ENCODE results near the gene ARHGEF3.

Gene ARHGEF3, protein sequence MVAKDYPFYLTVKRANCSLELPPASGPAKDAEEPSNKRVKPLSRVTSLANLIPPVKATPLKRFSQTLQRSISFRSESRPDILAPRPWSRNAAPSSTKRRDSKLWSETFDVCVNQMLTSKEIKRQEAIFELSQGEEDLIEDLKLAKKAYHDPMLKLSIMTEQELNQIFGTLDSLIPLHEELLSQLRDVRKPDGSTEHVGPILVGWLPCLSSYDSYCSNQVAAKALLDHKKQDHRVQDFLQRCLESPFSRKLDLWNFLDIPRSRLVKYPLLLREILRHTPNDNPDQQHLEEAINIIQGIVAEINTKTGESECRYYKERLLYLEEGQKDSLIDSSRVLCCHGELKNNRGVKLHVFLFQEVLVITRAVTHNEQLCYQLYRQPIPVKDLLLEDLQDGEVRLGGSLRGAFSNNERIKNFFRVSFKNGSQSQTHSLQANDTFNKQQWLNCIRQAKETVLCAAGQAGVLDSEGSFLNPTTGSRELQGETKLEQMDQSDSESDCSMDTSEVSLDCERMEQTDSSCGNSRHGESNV

DNA sequence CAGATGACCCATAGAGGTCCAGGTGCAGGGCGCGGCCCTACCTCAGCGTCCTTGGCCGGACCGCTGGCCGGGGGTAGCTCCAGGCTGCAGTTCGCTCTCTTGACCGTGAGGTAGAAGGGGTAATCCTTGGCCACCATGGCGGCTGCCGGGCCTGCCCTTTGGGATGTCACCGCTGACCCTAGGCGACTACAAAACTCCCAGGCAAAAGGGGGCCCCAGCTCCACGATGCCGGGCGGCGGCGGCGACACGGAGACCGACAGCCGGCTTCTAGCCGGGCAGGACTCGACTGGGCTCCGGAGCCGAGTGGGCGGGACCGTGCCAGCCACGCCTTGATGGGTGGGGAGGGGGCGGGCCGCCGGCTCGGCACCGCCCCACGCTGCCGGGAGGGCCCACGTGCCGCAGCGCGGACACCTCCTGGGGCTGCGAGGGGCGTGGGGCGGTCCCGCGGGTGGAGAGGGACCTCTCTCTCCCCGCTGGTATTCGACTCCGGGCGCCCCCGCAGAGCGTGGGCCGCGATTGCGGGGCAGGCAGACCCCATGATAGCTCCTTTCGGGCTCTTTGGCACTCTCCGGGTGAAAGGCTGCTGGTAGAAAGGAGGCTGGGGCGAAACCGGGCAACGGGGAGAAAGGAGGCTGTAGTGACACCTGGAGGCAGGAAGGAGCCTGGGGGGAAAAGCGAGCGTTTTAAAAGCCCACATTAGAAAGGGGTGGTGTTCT lies at the start of gene ARHGEF3:
TSS of gene ARHGEF3 (minus strand) at position 288 of the 716 bp plus-strand sequence. CDS start at position 137, 151 bp downstream.
- peak; percentile 83 for DNase-seq

DNA sequence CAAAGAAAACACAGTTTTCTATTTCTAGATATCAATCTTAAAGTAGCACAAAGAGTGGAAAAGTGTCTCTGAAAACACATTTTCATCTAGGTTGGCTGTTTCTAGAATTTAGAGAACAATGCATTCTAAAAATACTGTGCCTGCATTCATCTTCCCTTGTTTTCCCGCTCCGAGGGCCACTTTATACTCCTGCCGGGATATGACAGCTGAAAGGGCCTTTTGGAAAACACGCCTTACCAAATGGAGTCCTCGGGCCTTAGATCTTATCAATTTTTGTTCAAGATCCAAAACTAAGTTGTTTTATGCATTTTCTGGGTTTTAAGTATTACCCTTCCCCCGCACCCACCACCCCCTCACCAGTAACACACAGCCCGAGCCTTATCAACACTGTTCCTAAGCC lies 47.9 kb upstream of the ARHGEF3 start:
- no peak for DNase-seq

DNA sequence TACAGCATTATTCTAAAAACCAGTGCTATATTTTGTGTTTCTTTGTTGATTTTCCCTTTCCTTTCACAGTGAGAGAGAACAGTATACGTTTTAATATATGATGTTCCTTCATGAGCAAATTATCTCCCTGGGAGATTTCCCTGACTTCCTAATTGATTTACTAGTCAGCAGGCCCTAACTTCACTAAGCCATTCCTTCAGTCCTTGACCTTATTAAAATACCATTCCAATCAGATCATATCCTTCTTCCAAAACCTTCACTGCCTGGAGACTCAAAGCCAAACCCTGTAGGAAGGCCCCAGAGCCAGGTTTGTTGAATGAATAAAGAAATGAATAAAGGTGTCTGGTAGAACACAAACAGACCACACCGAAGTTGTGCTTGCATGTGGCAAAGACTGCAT lies 43.8 kb upstream of the ARHGEF3 start:
- no peak for DNase-seq

DNA sequence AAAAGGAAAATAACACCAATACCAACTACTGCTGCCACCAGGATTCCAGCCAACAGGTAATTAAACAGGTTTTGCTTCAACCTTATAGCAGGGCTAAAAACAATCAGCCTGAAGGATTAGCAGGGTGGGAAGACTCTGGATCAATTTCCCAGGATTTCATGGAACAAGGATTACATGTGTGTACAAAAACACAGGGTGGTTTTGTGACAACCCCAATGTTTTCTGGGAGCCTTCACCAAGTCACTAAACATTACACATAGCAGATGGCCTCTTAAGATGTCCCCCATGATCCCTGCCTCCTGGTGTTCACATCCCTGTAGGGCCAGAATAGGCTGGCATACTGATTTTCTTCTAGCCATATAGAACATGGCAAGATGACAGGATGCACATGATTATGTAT lies 42.8 kb upstream of the ARHGEF3 start:
- DNase-seq = no peak

DNA sequence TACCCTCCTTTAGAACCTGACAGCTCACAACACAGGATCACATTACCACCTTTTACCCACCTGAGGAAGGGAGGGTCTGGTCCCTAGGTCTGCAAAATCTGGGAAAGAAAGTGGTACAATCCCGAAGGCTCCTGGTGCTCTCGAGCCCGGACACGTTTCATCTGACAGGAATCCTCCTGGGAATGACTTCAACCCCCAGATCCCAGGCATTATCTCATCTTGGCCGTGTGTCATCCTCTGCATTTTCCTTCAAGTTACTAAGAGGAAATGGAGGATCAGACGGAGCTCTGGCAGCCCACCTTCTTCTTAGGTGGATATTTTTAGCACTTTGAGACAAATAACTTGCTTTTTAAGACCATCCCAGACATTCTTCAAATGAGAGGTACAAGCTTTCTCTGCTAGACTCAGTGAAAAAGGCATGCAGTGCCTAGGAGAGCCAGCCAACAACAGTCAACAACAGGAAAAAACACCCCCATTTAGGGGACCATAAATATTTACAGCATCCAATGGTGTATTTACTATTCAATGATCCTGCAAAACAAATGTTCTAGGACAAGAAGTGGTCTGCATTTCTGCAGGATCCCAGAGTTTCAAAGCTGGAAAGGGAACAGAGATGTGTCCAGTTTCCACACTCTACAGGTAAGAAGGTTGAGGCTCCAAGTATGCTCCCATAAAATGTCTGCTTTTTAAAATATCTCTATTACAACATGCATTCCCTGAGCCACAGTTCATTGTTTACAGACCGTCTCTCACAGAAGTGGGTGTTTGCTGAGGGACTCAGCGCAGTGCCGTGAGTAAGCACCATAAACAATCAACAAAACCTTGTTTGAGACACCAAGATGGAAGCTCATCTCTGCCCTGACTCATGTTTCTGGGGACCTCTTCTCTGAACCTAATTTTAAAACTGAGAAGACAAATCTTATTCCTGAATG lies 38.3 kb upstream of the ARHGEF3 start:
- DNase-seq = no peak

DNA sequence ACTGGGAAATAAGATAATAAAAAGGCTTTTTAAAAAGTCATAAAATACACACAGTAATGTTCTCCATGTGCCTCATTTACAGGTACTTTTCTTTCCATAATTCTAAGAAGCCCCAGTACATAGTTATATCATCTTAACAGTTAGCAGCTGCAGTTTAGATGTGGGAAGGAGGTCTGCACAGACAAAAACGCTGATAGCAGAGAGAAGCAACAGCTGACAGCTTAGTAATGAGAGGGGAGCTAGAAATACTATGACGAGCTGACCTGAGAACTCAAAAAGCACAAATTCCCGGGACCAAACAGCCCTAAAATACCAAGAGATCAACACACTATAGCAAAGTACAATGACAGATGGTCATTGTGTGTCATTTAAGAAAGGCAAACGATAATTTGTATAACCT lies 36.7 kb upstream of the ARHGEF3 start:
- DNase-seq = no peak

DNA sequence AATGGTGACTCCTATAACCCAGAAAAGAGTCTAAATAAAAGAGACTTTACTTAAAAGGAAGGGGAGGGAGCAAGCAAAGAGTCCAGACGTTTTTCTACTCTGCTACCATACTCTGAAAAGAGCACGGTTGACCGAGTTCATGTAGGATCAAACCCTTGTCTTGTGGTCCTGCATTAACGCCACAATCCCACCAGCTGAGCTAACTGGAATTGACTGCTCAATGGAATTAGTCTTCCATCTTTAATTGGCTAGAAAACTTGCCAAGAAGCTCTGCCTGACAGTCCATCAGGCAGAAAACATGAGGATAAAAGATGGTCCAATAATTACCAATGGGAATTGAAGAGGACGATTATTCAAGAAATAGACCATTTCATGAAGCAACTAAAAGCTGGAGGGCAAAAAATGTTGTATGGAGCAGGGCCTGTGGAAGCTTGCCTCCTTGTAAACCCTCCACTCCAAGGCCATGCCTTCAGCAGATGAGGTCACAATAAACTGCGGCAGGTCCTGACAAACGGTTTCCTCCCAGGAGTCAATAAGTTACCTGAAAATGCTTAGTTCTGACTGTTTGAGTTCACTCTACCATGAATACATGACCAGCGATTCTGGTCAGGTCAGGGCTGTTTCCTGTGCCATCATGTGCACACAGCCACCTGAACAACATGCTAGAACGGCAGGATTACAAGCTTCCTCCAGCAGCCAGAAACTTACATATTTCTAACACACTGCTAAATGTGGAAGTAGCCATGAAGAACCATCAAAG lies 35.6 kb upstream of the ARHGEF3 start:
- DNase-seq = no peak

DNA sequence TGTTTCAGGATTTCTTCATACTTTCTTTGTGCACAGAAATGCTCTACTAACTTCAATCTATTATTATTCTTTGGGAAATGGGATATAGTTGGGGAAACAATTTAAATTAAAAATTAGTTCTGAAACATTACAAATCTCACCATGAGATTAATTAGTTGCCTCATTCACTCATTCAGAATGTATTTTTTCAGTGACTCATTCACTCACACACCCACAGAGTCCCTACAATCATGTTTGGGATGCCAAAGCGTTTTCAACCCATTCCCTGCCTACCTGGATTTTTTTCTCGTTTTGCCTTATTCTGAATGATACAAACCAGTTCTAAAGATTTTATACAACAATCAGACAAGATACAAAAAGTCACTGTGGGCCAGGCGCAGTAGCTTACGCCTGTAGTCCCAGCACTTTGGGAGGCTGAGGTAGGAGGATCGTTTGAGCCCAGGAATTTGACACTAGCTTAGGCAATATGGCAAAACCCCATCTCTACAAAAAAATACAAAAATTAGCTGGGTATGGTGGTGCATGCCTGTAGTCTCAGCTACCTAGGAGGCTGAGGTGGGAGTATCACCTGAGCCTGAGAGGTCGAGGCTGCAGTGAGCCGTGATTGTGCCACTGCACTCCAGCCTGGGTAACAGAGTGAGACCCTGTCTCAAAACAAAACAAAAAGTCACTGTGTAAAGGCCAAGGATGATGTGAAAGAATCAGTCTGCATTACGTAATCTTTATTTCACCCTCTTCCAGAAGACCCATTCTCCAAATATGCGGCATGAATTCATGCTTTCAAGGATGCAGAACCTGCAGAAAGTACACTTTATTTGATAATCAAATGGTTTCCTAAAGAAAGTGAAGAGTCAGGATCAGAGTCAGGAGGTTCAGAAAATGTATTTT lies 34.8 kb upstream of the ARHGEF3 start:
- DNase-seq = no peak

DNA sequence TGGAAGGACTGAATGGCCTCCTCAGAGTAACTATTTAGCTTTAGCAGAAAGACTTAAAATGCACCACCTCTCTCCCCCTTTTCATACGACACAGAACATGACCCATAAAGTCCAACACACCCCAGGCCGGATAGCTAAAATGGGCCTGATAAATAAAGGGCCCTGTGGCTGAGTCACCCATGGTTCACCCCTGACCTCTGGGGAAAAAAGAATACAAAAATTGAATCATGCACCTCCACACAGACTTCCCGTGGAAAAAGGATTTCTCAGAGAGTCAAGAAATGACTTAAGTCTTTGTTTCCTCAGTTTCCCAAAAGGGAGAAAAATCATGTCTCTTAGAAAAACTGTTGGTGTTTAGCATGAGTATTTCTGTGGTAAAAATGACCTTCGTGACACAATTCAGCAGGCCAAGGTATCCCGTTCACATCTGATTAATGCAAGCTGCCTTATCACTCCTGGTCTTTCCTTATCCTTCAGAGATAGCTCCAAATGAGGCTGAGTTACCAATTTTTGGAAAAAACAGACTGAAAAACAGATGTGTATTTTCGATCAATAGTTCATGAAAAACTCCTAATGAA lies 34.0 kb upstream of the ARHGEF3 start:
- DNase-seq = no peak

DNA sequence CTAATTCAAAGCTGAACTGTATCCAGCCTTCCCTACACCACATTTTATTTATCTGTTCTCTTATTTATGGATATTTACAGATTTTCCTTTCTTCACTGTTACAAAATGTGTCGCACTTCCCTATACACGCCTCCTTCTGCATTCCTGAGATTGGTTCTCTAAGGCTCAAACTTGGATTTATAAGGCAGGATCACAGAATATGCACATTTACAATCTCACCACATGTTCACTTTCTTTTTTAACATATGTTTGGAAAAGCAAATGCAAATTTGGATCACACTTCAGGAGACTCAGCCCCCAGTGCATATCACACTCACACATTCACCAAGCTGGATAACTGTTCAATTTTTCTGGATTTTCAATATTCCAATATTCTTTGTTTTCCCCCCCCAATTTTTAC lies 31.8 kb upstream of the ARHGEF3 start:
- DNase-seq = no peak

DNA sequence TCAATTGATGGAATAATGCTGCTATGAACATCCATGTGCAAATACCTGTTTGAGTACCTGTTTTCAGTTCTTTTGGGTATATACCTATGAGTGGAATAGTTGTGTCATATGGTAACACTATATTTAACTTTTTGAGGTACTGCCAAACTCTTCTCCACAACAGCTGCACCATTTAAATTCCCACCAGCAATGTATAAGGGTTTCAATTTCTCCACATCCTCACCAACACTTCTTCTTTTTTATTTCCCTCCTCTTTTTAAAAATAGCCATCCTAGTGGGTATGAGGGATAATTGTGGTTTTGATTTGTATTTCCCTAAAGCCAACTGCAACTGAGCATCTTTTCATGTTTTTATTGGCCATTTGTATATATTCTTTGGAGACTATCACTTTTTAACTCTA lies 31.3 kb upstream of the ARHGEF3 start:
- no peak for DNase-seq

DNA sequence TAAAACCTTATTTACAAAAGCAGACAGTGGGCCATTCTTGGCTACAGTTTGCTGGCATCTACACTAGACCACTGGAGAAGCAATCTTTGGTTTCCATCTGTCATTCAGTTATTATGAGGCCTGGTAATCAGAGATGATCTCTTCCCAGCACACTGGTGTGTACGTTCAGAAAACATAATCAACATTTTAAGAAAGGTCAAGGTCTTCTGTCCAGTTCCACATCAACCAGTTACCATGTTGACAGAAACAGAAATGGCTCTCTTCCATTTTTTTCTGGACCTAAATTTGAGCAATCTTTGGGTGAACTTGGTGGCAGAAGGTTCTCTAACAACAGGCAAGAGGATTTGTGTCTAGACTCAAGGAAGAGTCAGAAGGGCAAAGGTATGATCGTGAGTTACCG lies 29.8 kb upstream of the ARHGEF3 start:
- DNase-seq = no peak

DNA sequence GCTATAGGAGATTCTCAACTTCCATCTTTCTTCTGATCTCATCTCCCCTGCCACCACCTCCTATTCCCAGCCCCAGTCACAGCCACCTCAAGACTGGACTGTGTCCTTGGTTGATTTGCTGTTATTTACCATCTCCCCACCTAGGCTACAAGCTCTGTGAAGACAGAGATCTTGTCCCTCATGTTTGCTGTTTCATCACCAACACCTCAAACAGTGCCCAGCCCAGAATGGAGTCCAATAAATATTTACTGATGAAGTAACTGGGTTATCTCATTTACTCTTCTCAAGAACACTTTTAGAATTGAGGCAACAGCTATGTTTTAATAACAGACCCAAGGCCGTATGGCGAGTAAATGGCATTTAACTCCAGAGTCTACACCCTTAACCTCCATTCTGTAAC lies 29.1 kb upstream of the ARHGEF3 start:
- no peak for DNase-seq

DNA sequence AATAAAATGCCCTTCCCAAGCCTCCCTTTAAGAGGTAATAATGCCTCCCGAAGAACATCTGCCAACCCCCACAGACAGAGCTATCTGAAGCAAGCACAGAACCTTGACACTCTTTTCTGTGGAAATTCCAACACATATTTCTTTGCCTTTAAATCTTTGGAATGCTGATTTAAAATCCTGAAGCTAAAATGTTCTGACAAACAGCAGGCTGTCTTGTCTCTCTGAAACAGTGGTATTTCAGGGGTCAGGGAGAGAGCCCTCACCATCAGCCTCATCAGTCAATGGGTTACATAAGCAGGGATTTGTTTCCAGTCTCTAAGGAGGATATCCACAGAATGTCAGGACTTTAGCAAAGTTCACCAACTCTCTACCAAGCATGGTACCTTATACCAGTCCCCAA lies 27.8 kb upstream of the ARHGEF3 start:
- DNase-seq = no peak

DNA sequence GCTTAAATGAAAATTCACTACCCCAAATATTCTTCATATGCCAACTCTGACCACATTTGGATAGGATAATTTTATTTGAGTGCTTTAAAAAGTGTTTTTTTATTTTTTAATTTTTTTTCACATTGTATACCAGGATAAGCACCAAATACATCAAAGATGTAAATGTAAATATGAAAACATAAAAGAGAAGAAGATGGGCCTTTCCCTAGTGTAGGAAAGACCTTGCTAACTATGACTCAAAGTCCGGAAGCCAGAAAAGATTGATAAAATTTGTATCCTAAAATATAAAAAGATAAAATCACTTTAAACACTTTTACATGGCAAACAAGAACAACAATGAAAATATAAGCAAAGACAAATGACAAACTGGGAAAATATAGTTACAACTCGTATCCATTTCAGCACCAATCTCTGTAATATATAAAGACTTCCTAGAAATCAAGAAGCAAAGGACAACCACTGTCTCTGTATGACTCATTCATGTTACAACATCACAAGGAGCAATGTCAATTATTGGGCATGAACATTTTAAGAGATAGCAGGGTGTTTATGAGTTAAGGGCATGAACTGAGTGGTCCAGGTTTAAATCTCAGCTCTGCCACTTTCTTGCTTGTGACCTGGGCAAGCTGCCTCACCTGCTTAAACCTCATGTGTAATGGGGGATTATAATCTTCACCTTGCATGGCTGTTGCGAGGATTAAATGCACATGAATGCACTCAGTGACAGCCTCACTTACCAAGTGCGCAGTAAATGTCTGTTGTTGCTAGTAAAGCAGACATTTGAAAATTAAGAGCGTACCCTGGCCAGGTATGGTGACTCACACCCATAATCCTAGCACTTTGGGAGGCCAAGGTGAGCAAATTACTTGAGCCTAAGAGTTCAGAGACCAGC lies 25.3 kb upstream of the ARHGEF3 start:
- no peak for DNase-seq

DNA sequence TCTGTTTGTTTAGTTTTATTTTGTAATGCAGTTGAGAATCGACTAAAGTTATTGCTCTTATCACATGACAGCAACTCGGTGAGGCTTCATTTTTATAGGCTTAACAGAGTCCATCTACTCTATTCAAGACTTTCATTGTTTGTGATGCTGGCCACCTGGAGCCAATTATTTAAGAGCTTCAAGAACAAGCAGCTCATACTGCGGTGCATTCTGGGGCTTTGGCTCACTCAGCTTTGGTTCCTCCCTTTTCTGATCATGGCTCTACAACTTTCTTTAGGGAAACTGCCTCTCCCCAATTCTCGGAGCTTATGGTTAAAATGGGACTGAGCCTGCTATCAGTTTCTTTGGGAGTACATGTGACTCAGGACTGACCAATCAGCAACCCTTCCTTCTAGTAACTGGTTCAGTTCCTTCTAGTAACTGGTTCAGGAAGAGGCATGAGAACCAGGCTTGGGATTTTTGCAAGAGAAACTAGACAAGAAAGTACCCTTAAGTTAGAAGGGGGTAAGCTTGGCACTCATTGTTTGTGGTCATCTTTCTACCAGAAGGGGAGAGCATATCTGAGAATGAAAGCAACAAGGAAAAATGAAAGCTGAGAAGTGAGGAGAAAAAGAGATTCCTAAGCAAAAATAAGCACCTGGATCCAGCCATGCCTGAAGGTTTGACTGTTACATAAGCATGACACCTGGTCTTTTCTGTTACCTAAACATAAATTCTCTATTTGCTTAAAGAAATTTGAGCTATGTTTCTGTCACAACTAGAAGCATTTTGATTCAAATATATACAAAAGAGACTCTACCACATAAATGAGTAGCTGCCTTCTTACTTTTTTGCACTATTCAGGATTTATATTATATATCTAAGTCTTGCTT lies 24.1 kb upstream of the ARHGEF3 start:
- DNase-seq = no peak

DNA sequence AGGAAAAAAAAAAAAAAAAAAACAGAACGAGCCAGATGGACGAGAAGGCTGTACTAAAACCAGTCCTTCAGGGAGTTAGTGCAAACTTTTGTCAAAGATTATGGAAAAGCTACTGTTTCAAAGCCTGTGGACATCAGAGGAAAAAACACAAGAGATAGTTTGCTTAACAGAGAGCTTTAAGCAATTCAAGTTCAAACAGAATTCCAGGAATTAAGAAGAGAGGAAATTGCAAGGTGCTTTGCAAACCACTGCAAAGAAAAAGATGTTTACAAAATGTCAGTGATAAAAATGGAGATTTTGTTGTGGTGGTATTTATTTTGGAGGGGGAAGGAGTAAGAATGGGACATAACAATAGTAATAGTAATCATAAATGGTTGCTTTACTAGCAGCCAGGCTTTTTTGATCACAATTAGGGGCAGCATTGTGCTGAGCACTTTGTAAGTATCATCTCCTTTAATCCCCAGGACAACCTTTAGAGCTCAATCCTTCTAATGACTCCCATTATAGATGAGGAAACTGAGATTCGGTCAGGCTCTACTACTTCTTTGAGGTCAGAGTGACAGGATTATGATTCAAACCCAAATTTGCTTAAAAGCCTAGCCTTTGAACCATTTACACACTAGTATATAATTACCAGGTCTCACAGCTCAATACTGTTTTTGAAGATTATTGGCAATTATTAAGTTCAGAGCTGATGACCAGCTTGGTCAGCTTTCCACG lies 22.4 kb upstream of the ARHGEF3 start:
- no peak for DNase-seq

DNA sequence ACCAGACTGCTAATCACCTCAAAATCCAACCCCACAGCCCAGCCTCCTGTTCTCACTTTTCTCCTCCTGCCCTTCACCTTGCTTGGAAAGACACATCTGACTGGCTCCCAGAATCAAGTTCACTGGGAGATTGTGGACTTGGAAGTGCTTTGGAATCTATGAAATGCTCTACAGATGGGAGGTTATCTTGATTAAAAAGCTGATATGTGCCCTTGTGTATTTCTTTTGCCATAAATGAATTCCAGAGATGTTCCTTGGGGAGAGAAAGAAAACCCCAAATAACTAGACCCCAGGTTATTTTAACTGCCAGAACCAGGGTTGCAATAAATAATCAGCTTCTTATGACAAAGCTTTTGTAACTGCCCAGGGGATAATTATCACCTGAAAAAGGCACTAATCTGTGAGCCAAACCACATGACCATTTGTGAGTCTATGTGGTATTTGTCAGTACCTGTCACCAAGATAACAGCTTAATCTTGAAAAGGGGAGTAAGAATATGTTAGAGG lies 21.7 kb upstream of the ARHGEF3 start:
- no peak for DNase-seq
